ENCODE data around the gene LIFR.

DNA sequence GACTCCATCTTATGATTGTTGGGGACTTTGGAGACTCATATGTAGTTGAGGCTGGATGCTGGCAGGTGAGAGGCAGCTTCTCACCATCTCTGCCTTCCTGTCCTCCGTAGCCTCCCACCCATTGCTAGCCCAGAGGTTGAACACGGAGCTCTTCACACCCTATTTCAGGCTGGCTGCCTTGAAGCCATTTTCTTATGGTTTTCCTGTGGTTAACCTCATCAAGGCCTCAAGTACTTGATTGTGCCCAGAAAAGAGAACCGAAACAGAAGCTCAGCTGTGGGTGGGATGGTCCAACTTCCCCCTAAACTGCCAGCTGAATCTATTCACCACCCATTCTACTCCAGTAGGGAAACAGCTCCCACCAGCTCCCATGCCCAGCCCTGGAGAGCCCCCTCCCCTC is 102.9 kb downstream of the LIFR start:
- TF ChIP-seq CTCF (IDR thresholded peaks at IDR 0.05) (no peak), JUND (IDR thresholded peaks at IDR 0.05) (no peak), FOSL2 (IDR thresholded peaks at IDR 0.05; ENCODE audit: borderline replicate concordance, low read depth) (no peak), REST (IDR thresholded peaks at IDR 0.05; ENCODE audit: low read depth, low read length) (no peak), TEAD4 (IDR thresholded peaks at IDR 0.05; ENCODE audit: borderline replicate concordance, insufficient read depth) (no peak), GATA2 (CRISPR knock-in tag; IDR thresholded peaks at IDR 0.05) (no peak), ZBTB33 (IDR thresholded peaks at IDR 0.05; ENCODE audit: borderline replicate concordance, low read depth) (no peak), EP300 (IDR thresholded peaks at IDR 0.05; ENCODE audit: borderline replicate concordance in 1 of 2, low read depth in 1 of 2, low read length in 1 of 2) (no peak), ELF1 (IDR thresholded peaks at IDR 0.05) (no peak), MAX (IDR thresholded peaks at IDR 0.05; ENCODE audit: low read depth) (no peak)

All from SK-N-SH (cell line).